DOHH2 (cell line): ENCODE results near the gene S100P.
"Not testable (repeated sequence)": the region's sequence is repeated elsewhere in the genome, so short reads cannot be mapped to it uniquely, and the experiment has no call there.

Source experiments
- H3F3A ChIP-seq: fragments of 200-600 bp; sonication (generic), shearing (Covaris generic); 2 replicates; pipeline ENCODE4 v1.6.0; 2016; ENCODE audit warnings: antibody characterized with exemption, mild to moderate bottlenecking; ENCODE audit not compliant: control insufficient read depth, insufficient read depth
- H3K27ac ChIP-seq: fragments of 200-600 bp; sonication (generic); 2 replicates; pipeline ENCODE4 v1.5.1; 2014; ENCODE audit warnings: low read depth, mild to moderate bottlenecking, low read length, moderate library complexity
- H3K27me3 ChIP-seq: fragments of 200-600 bp; sonication (generic); 2 replicates; pipeline ENCODE4 v1.6.1; 2014; ENCODE audit warnings: mild to moderate bottlenecking, low read length, mixed read lengths; ENCODE audit not compliant: control insufficient read depth
- H3K36me3 ChIP-seq: fragments of 200-600 bp; sonication (generic); 2 replicates; pipeline ENCODE4 v1.6.1; 2014; ENCODE audit warnings: mild to moderate bottlenecking, low read length, moderate library complexity, mixed read lengths; ENCODE audit not compliant: control insufficient read depth
- H3K4me1 ChIP-seq: fragments of 200-600 bp; sonication (generic); 2 replicates; pipeline ENCODE4 v1.6.1; 2014; ENCODE audit warnings: mild to moderate bottlenecking, low read length, mixed read lengths; ENCODE audit not compliant: control insufficient read depth
- H3K4me2 ChIP-seq: fragments of 200-600 bp; sonication (generic); 2 replicates; pipeline ENCODE4 v1.6.0; 2014; ENCODE audit warnings: mild to moderate bottlenecking, low read length, moderate library complexity
- H3K4me3 ChIP-seq: fragments of 200-600 bp; sonication (generic); 2 replicates; pipeline ENCODE4 v1.5.1; 2014; ENCODE audit warnings: mild to moderate bottlenecking, low read length, mixed read lengths
- H3K79me2 ChIP-seq: fragments of 200-600 bp; sonication (generic); 2 replicates; pipeline ENCODE4 v1.6.1; 2014; ENCODE audit warnings: mild to moderate bottlenecking, low read length, mixed read lengths; ENCODE audit not compliant: control insufficient read depth
- H3K9me2 ChIP-seq: fragments of 200-600 bp; sonication (generic); replicated peaks from 2 replicates; pipeline ENCODE4 v1.6.1; 2014; ENCODE audit warnings: mild to moderate bottlenecking, low read length, mixed read lengths; ENCODE audit not compliant: control insufficient read depth
- H3K9me3 ChIP-seq: fragments of 200-600 bp; sonication (generic); 2 replicates; pipeline ENCODE4 v1.6.1; 2014; ENCODE audit warnings: antibody characterized with exemption, low read length, mixed read lengths; ENCODE audit not compliant: control insufficient read depth, insufficient read depth
- H4K20me1 ChIP-seq: fragments of 200-600 bp; sonication (generic); 2 replicates; pipeline ENCODE4 v1.6.0; 2014; ENCODE audit warnings: low read depth, mild to moderate bottlenecking, antibody characterized with exemption, low read length, moderate library complexity; ENCODE audit not compliant: control insufficient read depth, insufficient read depth
- EZH2phosphoT487 ChIP-seq: fragments of 200-600 bp; sonication (generic); IDR thresholded peaks from 2 replicates; pipeline ENCODE4 v1.6.1; 2017; ENCODE audit warnings: borderline replicate concordance, mild to moderate bottlenecking, antibody characterized with exemption, low read length, moderate library complexity, mixed read lengths
- TF ChIP-seq, protein P1 (sequence below): fragments of 200-600 bp; sonication (generic); IDR thresholded peaks from one replicate; pipeline ENCODE4 v1.5.1; 2014; ENCODE audit warnings: antibody characterized with exemption, mild to moderate bottlenecking, low read depth, low read length; ENCODE audit not compliant: poor library complexity, severe bottlenecking

S100P gene

DNA sequence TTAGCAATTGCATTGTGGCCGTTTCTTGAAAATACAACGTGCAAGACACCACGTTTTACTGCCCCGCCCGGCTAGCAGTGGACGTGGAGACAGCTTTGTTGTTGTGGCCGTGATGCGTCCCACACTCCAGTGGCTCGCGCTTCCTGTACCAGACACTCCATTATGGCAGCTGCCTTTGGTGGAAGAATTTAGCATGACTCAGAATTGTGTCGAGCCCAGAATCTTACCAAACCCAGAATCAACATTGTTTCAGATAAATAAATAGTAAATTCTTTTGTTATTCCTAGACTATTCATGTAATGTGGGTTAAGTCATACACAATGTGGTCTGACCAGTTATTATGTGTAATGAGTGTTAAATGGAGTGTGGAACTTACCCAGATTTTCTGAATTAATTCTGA, 25.3 kb upstream of the S100P start:
- no peaks in the 10 kb centered on the region for H4K20me1 ChIP-seq
- H3K4me2 ChIP-seq, result no peak overlapping the region
- H3K79me2 ChIP-seq, result no peaks in the 10 kb centered on the region
- H3K4me3 ChIP-seq, result no peak overlapping the region
- no peaks in the 10 kb centered on the region for H3K36me3 ChIP-seq
- TF ChIP-seq, protein P1, sequence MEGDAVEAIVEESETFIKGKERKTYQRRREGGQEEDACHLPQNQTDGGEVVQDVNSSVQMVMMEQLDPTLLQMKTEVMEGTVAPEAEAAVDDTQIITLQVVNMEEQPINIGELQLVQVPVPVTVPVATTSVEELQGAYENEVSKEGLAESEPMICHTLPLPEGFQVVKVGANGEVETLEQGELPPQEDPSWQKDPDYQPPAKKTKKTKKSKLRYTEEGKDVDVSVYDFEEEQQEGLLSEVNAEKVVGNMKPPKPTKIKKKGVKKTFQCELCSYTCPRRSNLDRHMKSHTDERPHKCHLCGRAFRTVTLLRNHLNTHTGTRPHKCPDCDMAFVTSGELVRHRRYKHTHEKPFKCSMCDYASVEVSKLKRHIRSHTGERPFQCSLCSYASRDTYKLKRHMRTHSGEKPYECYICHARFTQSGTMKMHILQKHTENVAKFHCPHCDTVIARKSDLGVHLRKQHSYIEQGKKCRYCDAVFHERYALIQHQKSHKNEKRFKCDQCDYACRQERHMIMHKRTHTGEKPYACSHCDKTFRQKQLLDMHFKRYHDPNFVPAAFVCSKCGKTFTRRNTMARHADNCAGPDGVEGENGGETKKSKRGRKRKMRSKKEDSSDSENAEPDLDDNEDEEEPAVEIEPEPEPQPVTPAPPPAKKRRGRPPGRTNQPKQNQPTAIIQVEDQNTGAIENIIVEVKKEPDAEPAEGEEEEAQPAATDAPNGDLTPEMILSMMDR, result no peak
- TF ChIP-seq EZH2phosphoT487, result no peak
- no peak overlapping the region for H3K27ac ChIP-seq
- H3K27me3 ChIP-seq, result peaks cover under 1% of the 10 kb centered on the region; the same call in 1 of the 2 replicates
- H3F3A ChIP-seq, result no peaks in the 10 kb centered on the region
- H3K9me3 ChIP-seq, result no peaks in the 10 kb centered on the region
- no peaks in the 10 kb centered on the region for H3K9me2 ChIP-seq
- peaks cover 3% of the 10 kb centered on the region for H3K4me1 ChIP-seq

DNA sequence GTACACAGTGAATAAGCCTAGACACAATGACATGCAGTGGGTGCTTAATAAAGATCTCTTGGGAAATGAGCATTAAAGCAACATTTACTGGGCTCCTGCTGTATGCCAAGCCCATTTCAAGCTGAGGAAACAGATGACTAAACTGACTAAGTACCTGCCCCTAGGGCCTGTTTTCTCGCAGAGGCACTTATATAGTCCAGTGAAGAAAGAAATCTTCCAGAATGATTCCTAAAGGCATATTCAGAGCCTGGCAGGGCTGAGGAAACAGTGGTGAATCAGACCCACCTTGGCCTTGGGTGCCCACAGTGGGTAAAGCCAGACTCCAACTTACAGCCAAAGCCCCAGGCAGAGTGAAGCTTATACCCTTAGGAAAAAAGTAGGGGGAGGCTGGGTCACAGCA, 22.0 kb upstream of the S100P start:
- H3K9me2 ChIP-seq, result no peaks in the 10 kb centered on the region
- H3K36me3 ChIP-seq, result peaks cover 19% of the 10 kb centered on the region
- no peaks in the 10 kb centered on the region for H3K9me3 ChIP-seq
- TF ChIP-seq, protein P1, result no peak
- no peak for TF ChIP-seq EZH2phosphoT487
- H3K4me2 ChIP-seq, result no peak overlapping the region
- H3K4me1 ChIP-seq, result peaks cover 33% of the 10 kb centered on the region
- no peak overlapping the region for H3K4me3 ChIP-seq
- peaks cover 28% of the 10 kb centered on the region for H3K79me2 ChIP-seq
- H3K27me3 ChIP-seq, result no peaks in the 10 kb centered on the region
- no peaks in the 10 kb centered on the region for H3F3A ChIP-seq
- peaks cover 14% of the 10 kb centered on the region; the same call in 1 of the 2 replicates for H4K20me1 ChIP-seq
- H3K27ac ChIP-seq, result no peak overlapping the region

DNA sequence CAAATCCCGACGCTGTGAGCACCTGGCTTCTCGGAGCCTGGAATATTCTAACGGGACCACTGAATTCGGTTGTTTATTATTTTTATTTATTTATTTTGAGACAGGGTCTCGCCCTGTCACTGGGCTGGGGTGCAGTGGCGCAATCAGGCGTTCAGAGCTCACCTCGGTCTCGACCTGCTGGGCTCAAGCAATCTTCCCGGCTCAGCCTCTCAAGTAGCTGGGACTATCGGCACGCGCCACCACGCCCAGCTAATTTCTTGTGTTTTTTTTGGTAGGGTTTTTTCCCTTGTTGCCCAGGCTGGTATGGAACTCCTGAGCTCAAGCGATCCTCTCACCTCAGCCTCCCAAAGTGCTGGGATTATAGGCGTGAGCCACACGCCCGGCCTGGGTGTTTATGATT, 21.5 kb upstream of the S100P start:
- Histone ChIP-seq H3K4me2 (no peak overlapping the region), H4K20me1 (peaks cover 14% of the 10 kb centered on the region; the same call in 1 of the 2 replicates), H3K9me3 (no peaks in the 10 kb centered on the region), H3K36me3 (peaks cover 23% of the 10 kb centered on the region), H3K9me2 (no peaks in the 10 kb centered on the region), H3K79me2 (peaks cover 32% of the 10 kb centered on the region), H3K4me3 (no peak overlapping the region), H3K4me1 (peaks cover 36% of the 10 kb centered on the region), H3K27ac (no peak overlapping the region), H3F3A (no peaks in the 10 kb centered on the region), H3K27me3 (no peaks in the 10 kb centered on the region)
- no peak for TF ChIP-seq EZH2phosphoT487
- TF ChIP-seq, protein P1, result no peak

DNA sequence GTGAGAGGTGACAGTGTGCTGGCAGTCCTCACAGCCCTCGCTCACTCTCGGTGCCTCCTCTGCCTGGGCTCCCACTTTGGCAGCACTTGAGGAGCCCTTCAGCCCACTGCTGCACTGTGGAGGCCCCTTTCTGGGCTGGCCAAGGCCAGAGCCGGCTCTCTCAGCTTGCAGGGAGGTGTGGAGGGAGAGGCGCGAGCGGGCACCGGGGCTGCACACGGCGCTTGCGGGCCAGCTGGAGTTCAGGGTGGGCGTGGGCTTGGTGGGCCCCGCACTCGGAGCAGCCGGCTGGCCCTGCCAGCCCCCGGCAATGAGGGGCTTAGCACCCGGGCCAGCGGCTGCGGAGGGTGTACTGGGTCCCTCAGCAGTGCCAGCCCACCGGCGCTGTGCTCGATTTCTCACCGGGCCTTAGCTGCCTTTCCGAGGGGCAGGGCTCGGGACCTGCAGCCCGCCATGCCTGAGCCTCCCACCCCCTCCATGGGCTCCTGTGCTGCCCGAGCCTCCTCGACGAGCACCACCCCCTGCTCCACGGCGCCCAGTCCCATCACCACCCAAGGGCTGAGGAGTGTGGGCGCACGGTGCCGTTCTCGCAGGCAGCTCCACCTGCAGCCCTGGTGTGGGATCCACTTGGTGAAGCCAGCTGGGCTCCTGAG, 21.0 kb upstream of the S100P start:
- H3K4me3 ChIP-seq, H3K9me2 ChIP-seq, H3K27me3 ChIP-seq, H3K4me2 ChIP-seq, H3F3A ChIP-seq, H3K9me3 ChIP-seq: not testable (repeated sequence)
- H3K36me3 ChIP-seq, result peaks cover 29% of the 10 kb centered on the region
- H3K27ac ChIP-seq, result peak overlapping the region; percentile 78; the same call in 1 of the 2 replicates
- H3K79me2 ChIP-seq, result peaks cover 38% of the 10 kb centered on the region
- H3K4me1 ChIP-seq, result peaks cover 36% of the 10 kb centered on the region
- H4K20me1 ChIP-seq, result peaks cover 14% of the 10 kb centered on the region; the same call in 1 of the 2 replicates

DNA sequence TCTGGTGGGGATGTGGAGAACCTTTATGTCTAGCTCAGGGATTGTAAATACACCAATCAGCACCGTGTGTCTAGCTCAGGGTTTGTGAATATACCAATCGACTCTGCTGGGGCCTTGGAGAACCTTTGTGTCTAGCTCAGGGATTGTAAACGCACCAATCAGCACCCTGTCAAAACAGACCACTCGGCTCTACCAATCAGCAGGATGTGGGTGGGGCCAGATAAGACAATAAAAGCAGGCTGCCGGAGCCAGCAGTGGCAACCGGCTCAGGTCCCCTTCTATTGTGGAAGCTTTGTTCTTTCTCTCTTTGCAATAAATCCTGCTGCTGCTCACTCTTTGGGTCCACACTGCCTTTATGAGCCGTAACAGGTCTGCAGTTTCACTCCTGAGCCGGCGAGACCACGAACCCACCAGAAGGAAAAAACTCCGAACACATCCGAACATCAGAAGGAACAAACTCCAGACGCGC, 20.5 kb upstream of the S100P start:
- H3K4me1 ChIP-seq, result peaks cover 36% of the 10 kb centered on the region
- H3K9me2 ChIP-seq, H3K9me3 ChIP-seq, H3F3A ChIP-seq, H3K27me3 ChIP-seq: not testable (repeated sequence)
- H3K4me2 ChIP-seq, result peak overlapping the region; percentile 64
- peaks cover 14% of the 10 kb centered on the region; the same call in 1 of the 2 replicates for H4K20me1 ChIP-seq
- peaks cover 30% of the 10 kb centered on the region for H3K36me3 ChIP-seq
- H3K79me2 ChIP-seq, result peaks cover 40% of the 10 kb centered on the region
- H3K4me3 ChIP-seq, result peak overlapping the region; percentile 80
- H3K27ac ChIP-seq, result peak overlapping the region; percentile 78
